ENCODE results near the gene GLCCI1. TPM values are rescaled to one million over a fixed set of nuclear protein-coding genes. Genes with fewer than 3 reads are reported as not detected.
A peak's percentile ranks its signal among the peaks of the same experiment; 100 is the strongest.

GLCCI1 gene
- total and polyA plus RNA-seq, 4 donors: 25.5 to 45.3 (median 37.9) TPM

GRCh38 chr7:7970237-7970530 is 1.6 kb downstream of the GLCCI1 start:
- no peaks in the 10 kb centered on the region for H3K9me3 ChIP-seq (ENCODE audit: control insufficient read depth, insufficient read depth, low read length)
- peak overlapping the region; percentile 85 for H3K4me3 ChIP-seq (ENCODE audit: low read depth, low read length)
- no CpG with 5 or more reads among the region's 6 CpGs for WGBS (ENCODE audit: insufficient coverage)
- peaks cover 3% of the 10 kb centered on the region for H3K4me1 ChIP-seq (ENCODE audit: control insufficient read depth, insufficient read depth, low read length)
- no peaks in the 10 kb centered on the region for H3K36me3 ChIP-seq (ENCODE audit: control insufficient read depth, insufficient read depth, low read length)
- DNase-seq (ENCODE audit: low read depth in 4 of 6, low spot score in 6 of 6): peak in 2 of 6 donors; percentile 50 to 76
- peak overlapping the region; percentile 89 for H3K27ac ChIP-seq (ENCODE audit: low read depth, low read length)
- no peaks in the 10 kb centered on the region for H3K27me3 ChIP-seq (ENCODE audit: control insufficient read depth, insufficient read depth, low read length)

GRCh38 chr7:7970531-7971307 is 2.1 kb downstream of the GLCCI1 start:
- no peaks in the 10 kb centered on the region for H3K9me3 ChIP-seq (ENCODE audit: control insufficient read depth, insufficient read depth, low read length)
- peaks cover 3% of the 10 kb centered on the region for H3K4me1 ChIP-seq (ENCODE audit: control insufficient read depth, insufficient read depth, low read length)
- DNase-seq (ENCODE audit: low read depth in 4 of 6, low spot score in 6 of 6): peak in 5 of 6 donors; percentile 12 to 86 (median 37)
- no peaks in the 10 kb centered on the region for H3K36me3 ChIP-seq (ENCODE audit: control insufficient read depth, insufficient read depth, low read length)
- no peaks in the 10 kb centered on the region for H3K27me3 ChIP-seq (ENCODE audit: control insufficient read depth, insufficient read depth, low read length)
- H3K4me3 ChIP-seq (ENCODE audit: low read depth, low read length): peak overlapping the region; percentile 85
- peak overlapping the region; percentile 89 for H3K27ac ChIP-seq (ENCODE audit: low read depth, low read length)
- 8% methylated on average over 3 of the region's 7 CpGs for WGBS (ENCODE audit: insufficient coverage)

GRCh38 chr7:7971308-7972040 is 2.9 kb downstream of the GLCCI1 start:
- Histone ChIP-seq H3K27ac (ENCODE audit: low read depth, low read length) (peak overlapping the region; percentile 41), H3K4me3 (ENCODE audit: low read depth, low read length) (peak overlapping the region; percentile 85), H3K9me3 (ENCODE audit: control insufficient read depth, insufficient read depth, low read length) (no peaks in the 10 kb centered on the region), H3K27me3 (ENCODE audit: control insufficient read depth, insufficient read depth, low read length) (no peaks in the 10 kb centered on the region), H3K4me1 (ENCODE audit: control insufficient read depth, insufficient read depth, low read length) (peaks cover 3% of the 10 kb centered on the region), H3K36me3 (ENCODE audit: control insufficient read depth, insufficient read depth, low read length) (no peaks in the 10 kb centered on the region)
- DNase-seq (ENCODE audit: low read depth in 4 of 6, low spot score in 6 of 6): peak in 3 of 6 donors; percentile 12 to 39 (median 22)
- 66% methylated on average over 4 of the region's 9 CpGs for WGBS (ENCODE audit: insufficient coverage)

DNA sequence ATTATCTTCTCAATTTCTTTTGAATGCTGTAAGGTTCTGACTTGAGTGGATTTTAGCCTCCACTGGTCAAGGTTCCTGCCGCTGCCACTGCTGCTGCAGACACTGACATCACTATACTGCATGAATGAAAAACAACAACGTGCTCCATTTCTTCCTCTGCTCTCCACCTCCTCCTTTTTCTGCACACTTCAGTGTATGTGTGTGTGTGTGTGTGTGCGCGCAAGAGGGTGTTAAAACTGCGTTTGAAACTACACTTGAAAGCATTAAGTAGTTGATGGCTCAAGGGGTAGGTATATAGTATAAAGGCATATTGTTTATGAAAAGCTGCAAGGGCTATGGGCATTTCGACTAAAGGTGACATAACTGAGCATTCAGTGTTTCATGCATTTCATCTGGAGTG is 3.5 kb downstream of the GLCCI1 start:
- DNase-seq (ENCODE audit: low read depth in 4 of 6, low spot score in 6 of 6): peak in 5 of 6 donors; percentile 29 to 87 (median 45)
- Histone ChIP-seq H3K36me3 (ENCODE audit: control insufficient read depth, insufficient read depth, low read length) (no peaks in the 10 kb centered on the region), H3K27ac (ENCODE audit: low read depth, low read length) (peak overlapping the region; percentile 41), H3K9me3 (ENCODE audit: control insufficient read depth, insufficient read depth, low read length) (no peaks in the 10 kb centered on the region), H3K4me3 (ENCODE audit: low read depth, low read length) (peak overlapping the region; percentile 85), H3K27me3 (ENCODE audit: control insufficient read depth, insufficient read depth, low read length) (no peaks in the 10 kb centered on the region), H3K4me1 (ENCODE audit: control insufficient read depth, insufficient read depth, low read length) (peaks cover 3% of the 10 kb centered on the region)
- 14% methylated on average over 1 of the region's 6 CpGs for WGBS (ENCODE audit: insufficient coverage)

- Histone ChIP-seq H3K27ac (ENCODE audit: low read depth, low read length) (no peak overlapping the region), H3K4me3 (ENCODE audit: low read depth, low read length) (peak overlapping the region; percentile 85), H3K36me3 (ENCODE audit: control insufficient read depth, insufficient read depth, low read length) (no peaks in the 10 kb centered on the region), H3K4me1 (ENCODE audit: control insufficient read depth, insufficient read depth, low read length) (peaks cover 3% of the 10 kb centered on the region), H3K27me3 (ENCODE audit: control insufficient read depth, insufficient read depth, low read length) (no peaks in the 10 kb centered on the region), H3K9me3 (ENCODE audit: control insufficient read depth, insufficient read depth, low read length) (no peaks in the 10 kb centered on the region)
- WGBS (ENCODE audit: insufficient coverage): no CpG with 5 or more reads among the region's 2 CpGs
- peak in 3 of 6 donors; percentile 6 to 56 (median 13) for DNase-seq (ENCODE audit: low read depth in 4 of 6, low spot score in 6 of 6)
Measured at GRCh38 chr7:7972922-7973594, 4.5 kb downstream of the GLCCI1 start.

DNA sequence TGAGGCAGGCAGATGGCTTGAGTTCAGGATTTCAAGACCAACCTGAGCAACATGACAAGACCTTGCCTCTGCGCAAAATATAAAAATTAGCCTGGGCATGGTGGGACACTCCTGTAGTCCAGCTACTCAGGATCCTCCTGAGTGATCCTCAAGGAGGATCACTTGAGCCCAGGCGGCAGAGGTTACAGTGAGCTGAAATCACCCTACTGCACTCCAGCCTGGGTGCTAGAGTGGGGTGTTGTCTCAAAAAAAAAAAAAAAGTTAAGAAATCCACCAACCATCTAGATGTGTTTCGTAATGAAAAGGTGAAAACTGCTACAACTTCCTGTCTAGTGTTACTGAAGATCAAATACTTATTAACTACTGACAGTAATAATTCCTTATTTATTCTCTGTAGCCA is 8.1 kb downstream of the GLCCI1 start:
- 100% methylated on average over 1 of the region's 3 CpGs for WGBS (ENCODE audit: insufficient coverage)
- H3K27ac ChIP-seq (ENCODE audit: low read depth, low read length): no peak overlapping the region
- no peaks in the 10 kb centered on the region for H3K4me1 ChIP-seq (ENCODE audit: control insufficient read depth, insufficient read depth, low read length)
- DNase-seq (ENCODE audit: low read depth in 4 of 6, low spot score in 6 of 6): no peak
- no peaks in the 10 kb centered on the region for H3K36me3 ChIP-seq (ENCODE audit: control insufficient read depth, insufficient read depth, low read length)
- no peaks in the 10 kb centered on the region for H3K27me3 ChIP-seq (ENCODE audit: control insufficient read depth, insufficient read depth, low read length)
- H3K4me3 ChIP-seq (ENCODE audit: low read depth, low read length): no peak overlapping the region
- H3K9me3 ChIP-seq (ENCODE audit: control insufficient read depth, insufficient read depth, low read length): no peaks in the 10 kb centered on the region

DNA sequence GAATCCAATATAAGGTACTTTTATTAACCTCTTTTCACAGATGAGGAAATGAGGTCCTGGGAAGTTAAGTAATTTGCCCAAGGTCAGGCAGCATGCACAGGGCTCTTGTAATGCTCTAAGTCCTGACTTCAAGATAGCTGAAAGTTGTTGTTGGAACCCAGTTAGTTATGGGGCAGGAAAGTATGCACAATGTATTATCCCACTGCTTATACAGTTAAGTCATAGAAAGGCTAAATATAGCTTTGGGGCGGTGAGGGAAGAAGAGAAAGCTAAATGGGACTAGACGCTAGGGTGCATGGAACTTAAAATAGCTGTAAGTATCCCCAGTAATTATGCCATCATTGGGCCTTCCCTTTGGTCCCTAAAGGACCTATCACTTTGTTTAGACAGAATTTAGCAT is 9.2 kb downstream of the GLCCI1 start:
- Histone ChIP-seq H3K4me1 (ENCODE audit: control insufficient read depth, insufficient read depth, low read length) (no peaks in the 10 kb centered on the region), H3K36me3 (ENCODE audit: control insufficient read depth, insufficient read depth, low read length) (no peaks in the 10 kb centered on the region), H3K4me3 (ENCODE audit: low read depth, low read length) (no peak overlapping the region), H3K27ac (ENCODE audit: low read depth, low read length) (no peak overlapping the region), H3K27me3 (ENCODE audit: control insufficient read depth, insufficient read depth, low read length) (no peaks in the 10 kb centered on the region), H3K9me3 (ENCODE audit: control insufficient read depth, insufficient read depth, low read length) (no peaks in the 10 kb centered on the region)
- no peak for DNase-seq (ENCODE audit: low read depth in 4 of 6, low spot score in 6 of 6)
- no CpG with 5 or more reads among the region's 2 CpGs for WGBS (ENCODE audit: insufficient coverage)

GRCh38 chr7:7978860-7979259 is 10.3 kb downstream of the GLCCI1 start:
- no CpG with 5 or more reads among the region's 2 CpGs for WGBS (ENCODE audit: insufficient coverage)
- H3K4me3 ChIP-seq (ENCODE audit: low read depth, low read length): no peak overlapping the region
- no peaks in the 10 kb centered on the region for H3K9me3 ChIP-seq (ENCODE audit: control insufficient read depth, insufficient read depth, low read length)
- no peaks in the 10 kb centered on the region for H3K36me3 ChIP-seq (ENCODE audit: control insufficient read depth, insufficient read depth, low read length)
- H3K27me3 ChIP-seq (ENCODE audit: control insufficient read depth, insufficient read depth, low read length): no peaks in the 10 kb centered on the region
- no peaks in the 10 kb centered on the region for H3K4me1 ChIP-seq (ENCODE audit: control insufficient read depth, insufficient read depth, low read length)
- no peak overlapping the region for H3K27ac ChIP-seq (ENCODE audit: low read depth, low read length)
- DNase-seq (ENCODE audit: low read depth in 4 of 6, low spot score in 6 of 6): no peak

- Histone ChIP-seq H3K27ac (ENCODE audit: low read depth, low read length) (no peak overlapping the region), H3K4me1 (ENCODE audit: control insufficient read depth, insufficient read depth, low read length) (no peaks in the 10 kb centered on the region), H3K36me3 (ENCODE audit: control insufficient read depth, insufficient read depth, low read length) (no peaks in the 10 kb centered on the region), H3K27me3 (ENCODE audit: control insufficient read depth, insufficient read depth, low read length) (no peaks in the 10 kb centered on the region), H3K4me3 (ENCODE audit: low read depth, low read length) (no peak overlapping the region), H3K9me3 (ENCODE audit: control insufficient read depth, insufficient read depth, low read length) (no peaks in the 10 kb centered on the region)
- no CpG with 5 or more reads among the region's 1 CpG for WGBS (ENCODE audit: insufficient coverage)
- DNase-seq (ENCODE audit: low read depth in 4 of 6, low spot score in 6 of 6): no peak
Measured at GRCh38 chr7:7979558-7979957, 11.0 kb downstream of the GLCCI1 start.

Measured in spinal cord (tissue), 10 donors.